Erythroblast (primary cell): ENCODE measurements around the gene VAMP4.

Experiments
- GATA1 ChIP-seq: IDR thresholded peaks from 2 replicates; pipeline ENCODE4 v1.6.1; 2011; ENCODE audit warnings: low read depth, mild to moderate bottlenecking, control low read depth, low read length, moderate library complexity
- POLR2A ChIP-seq: IDR thresholded peaks from 2 replicates; pipeline ENCODE4 v1.6.1; 2011; ENCODE audit warnings: mild to moderate bottlenecking, low read length

DNA sequence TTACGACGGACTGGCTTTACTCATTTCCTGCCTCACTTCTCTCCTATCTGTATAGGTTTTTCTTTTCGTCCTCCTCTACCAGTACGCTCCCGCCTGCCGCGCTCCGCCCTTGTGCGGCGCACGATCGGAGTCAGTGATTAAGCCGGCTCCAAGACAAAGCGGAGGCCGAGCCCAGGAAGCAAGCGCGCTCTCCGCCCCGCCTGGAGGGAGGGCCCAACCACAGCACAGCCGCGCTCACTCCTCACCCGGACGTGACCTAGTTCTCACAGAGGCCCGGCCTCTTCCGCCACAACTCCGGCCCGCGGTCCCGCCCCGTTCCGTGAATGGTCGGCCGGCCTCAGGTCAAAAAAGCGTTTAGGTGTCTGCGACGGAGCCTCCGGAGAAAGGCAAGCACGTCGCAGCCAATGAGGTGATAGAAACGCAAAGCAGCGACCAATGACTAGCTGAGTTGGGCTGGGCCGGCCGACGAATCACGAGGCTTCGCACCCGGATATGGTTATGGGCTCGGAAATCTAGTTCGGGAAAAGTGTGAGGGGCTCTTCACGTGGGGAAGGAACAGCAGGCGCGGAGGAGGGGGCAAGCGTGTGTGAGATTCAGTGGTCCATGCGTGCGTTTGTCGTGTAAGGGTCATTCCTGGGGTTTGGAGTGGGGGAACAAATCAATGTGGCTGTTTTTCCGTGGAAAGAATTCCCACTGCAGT lies 39.5 kb upstream of the VAMP4 start, which contains the start of gene METTL13:
- TF ChIP-seq POLR2A (peak; percentile 87), GATA1 (no peak)
